ENCODE results near the gene ANO2. TPM values are rescaled to one million over a fixed set of nuclear protein-coding genes. Genes with fewer than 3 reads are reported as not detected.
"Not testable (repeated sequence)": the region's sequence is repeated elsewhere in the genome, so short reads cannot be mapped to it uniquely, and the experiment has no call there.

ANO2 gene
- total and polyA plus RNA-seq, 4 donors: 6.4 to 19.2 (median 9.6) TPM

DNA sequence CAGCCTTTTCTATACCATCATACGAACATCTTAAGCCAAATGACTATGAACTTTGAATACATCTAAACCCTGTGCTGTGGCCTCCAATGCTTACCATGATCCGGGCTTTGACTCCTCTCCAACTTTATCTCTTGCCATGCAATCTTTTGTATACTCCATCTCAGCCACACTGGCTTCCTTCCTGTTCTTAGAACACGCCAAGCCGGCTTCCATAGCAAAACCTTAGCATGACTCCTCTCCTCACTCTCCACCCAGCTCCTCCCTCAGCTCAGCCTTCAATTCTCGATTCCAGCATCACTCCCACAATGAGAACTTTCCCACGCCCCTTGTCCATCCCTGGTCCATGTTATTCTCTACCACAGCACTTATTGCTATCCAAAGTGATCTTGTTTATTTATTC is 284.8 kb downstream of the ANO2 start:
- no peak for DNase-seq (ENCODE audit: low read depth in 4 of 6, low spot score in 6 of 6)
- H3K27me3 ChIP-seq (ENCODE audit: control insufficient read depth, insufficient read depth, low read length): no peaks in the 10 kb centered on the region
- H3K4me3 ChIP-seq (ENCODE audit: low read depth, low read length): no peak overlapping the region
- no peaks in the 10 kb centered on the region for H3K9me3 ChIP-seq (ENCODE audit: control insufficient read depth, insufficient read depth, low read length)
- 82% methylated on average over 6 of the region's 6 CpGs for WGBS (ENCODE audit: insufficient coverage)
- no peak overlapping the region for H3K27ac ChIP-seq (ENCODE audit: low read depth, low read length)
- H3K36me3 ChIP-seq (ENCODE audit: control insufficient read depth, insufficient read depth, low read length): no peaks in the 10 kb centered on the region
- H3K4me1 ChIP-seq (ENCODE audit: control insufficient read depth, insufficient read depth, low read length): peaks cover 2% of the 10 kb centered on the region

- DNase-seq (ENCODE audit: low read depth in 4 of 6, low spot score in 6 of 6); H3K36me3 ChIP-seq (ENCODE audit: control insufficient read depth, insufficient read depth, low read length); H3K27ac ChIP-seq (ENCODE audit: low read depth, low read length); H3K4me3 ChIP-seq (ENCODE audit: low read depth, low read length); H3K27me3 ChIP-seq (ENCODE audit: control insufficient read depth, insufficient read depth, low read length); H3K9me3 ChIP-seq (ENCODE audit: control insufficient read depth, insufficient read depth, low read length); H3K4me1 ChIP-seq (ENCODE audit: control insufficient read depth, insufficient read depth, low read length): not testable (repeated sequence)
- WGBS (ENCODE audit: insufficient coverage): 92% methylated on average over 1 of the region's 3 CpGs
These were observed 286.6 kb downstream of the ANO2 start for GRCh38 chr12:5658339-5658941.

DNA sequence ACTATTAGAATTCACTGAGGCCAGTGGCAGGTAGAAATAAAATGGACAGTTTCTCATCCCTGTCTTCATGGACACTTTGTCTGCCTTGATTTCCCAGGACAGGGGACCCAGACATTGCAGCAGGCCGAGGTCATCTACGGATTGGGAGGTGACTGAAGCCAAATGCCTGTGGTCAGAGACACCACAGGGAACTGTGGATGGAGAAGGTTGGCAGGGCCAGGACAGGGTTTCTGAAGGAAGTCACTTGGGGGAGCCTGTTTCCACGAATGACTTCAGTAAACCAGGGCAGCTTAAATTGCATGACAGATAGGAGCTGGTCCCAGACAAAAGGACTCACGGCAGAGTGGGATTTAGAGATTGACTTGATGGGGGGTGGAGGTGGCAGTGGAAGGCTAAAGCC is 288.2 kb downstream of the ANO2 start:
- Histone ChIP-seq H3K36me3 (ENCODE audit: control insufficient read depth, insufficient read depth, low read length) (no peaks in the 10 kb centered on the region), H3K27me3 (ENCODE audit: control insufficient read depth, insufficient read depth, low read length) (no peaks in the 10 kb centered on the region), H3K9me3 (ENCODE audit: control insufficient read depth, insufficient read depth, low read length) (no peaks in the 10 kb centered on the region), H3K4me1 (ENCODE audit: control insufficient read depth, insufficient read depth, low read length) (peaks cover 2% of the 10 kb centered on the region), H3K4me3 (ENCODE audit: low read depth, low read length) (no peak overlapping the region), H3K27ac (ENCODE audit: low read depth, low read length) (no peak overlapping the region)
- no peak for DNase-seq (ENCODE audit: low read depth in 4 of 6, low spot score in 6 of 6)
- WGBS (ENCODE audit: insufficient coverage): 63% methylated on average over 4 of the region's 4 CpGs

- no peaks in the 10 kb centered on the region for H3K9me3 ChIP-seq (ENCODE audit: control insufficient read depth, insufficient read depth, low read length)
- 93% methylated on average over 2 of the region's 3 CpGs for WGBS (ENCODE audit: insufficient coverage)
- H3K4me1 ChIP-seq (ENCODE audit: control insufficient read depth, insufficient read depth, low read length): peaks cover 2% of the 10 kb centered on the region
- H3K4me3 ChIP-seq (ENCODE audit: low read depth, low read length): no peak overlapping the region
- DNase-seq (ENCODE audit: low read depth in 4 of 6, low spot score in 6 of 6): no peak
- no peak overlapping the region for H3K27ac ChIP-seq (ENCODE audit: low read depth, low read length)
- H3K27me3 ChIP-seq (ENCODE audit: control insufficient read depth, insufficient read depth, low read length): no peaks in the 10 kb centered on the region
- no peaks in the 10 kb centered on the region for H3K36me3 ChIP-seq (ENCODE audit: control insufficient read depth, insufficient read depth, low read length)
These were observed 289.9 kb downstream of the ANO2 start for GRCh38 chr12:5655120-5655519.

DNA sequence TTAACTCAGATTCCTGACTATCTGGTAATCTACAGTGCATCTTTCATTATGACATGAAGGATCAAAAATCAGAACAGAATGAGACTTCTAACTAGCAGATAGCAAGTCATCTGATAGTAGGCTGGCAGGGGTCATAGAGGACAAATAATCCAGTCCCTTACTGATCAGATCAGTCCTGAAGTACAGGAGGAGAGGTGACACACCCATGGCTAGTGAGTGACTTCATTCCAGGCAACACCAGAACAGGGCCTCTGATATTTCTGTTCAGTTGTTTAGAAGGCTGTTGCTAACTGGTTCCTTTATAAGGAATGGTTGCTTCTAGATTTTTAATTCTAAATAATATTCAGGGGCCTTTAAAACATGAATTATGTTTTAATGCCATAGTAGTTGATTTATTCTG is 291.0 kb downstream of the ANO2 start:
- Histone ChIP-seq H3K9me3 (ENCODE audit: control insufficient read depth, insufficient read depth, low read length) (no peaks in the 10 kb centered on the region), H3K27ac (ENCODE audit: low read depth, low read length) (no peak overlapping the region), H3K27me3 (ENCODE audit: control insufficient read depth, insufficient read depth, low read length) (no peaks in the 10 kb centered on the region), H3K4me3 (ENCODE audit: low read depth, low read length) (no peak overlapping the region), H3K4me1 (ENCODE audit: control insufficient read depth, insufficient read depth, low read length) (no peaks in the 10 kb centered on the region), H3K36me3 (ENCODE audit: control insufficient read depth, insufficient read depth, low read length) (no peaks in the 10 kb centered on the region)
- DNase-seq (ENCODE audit: low read depth in 4 of 6, low spot score in 6 of 6): no peak

- Histone ChIP-seq H3K4me1 (ENCODE audit: control insufficient read depth, insufficient read depth, low read length) (peaks cover 6% of the 10 kb centered on the region), H3K27ac (ENCODE audit: low read depth, low read length) (no peak overlapping the region), H3K9me3 (ENCODE audit: control insufficient read depth, insufficient read depth, low read length) (no peaks in the 10 kb centered on the region), H3K36me3 (ENCODE audit: control insufficient read depth, insufficient read depth, low read length) (no peaks in the 10 kb centered on the region), H3K27me3 (ENCODE audit: control insufficient read depth, insufficient read depth, low read length) (no peaks in the 10 kb centered on the region), H3K4me3 (ENCODE audit: low read depth, low read length) (no peak overlapping the region)
- WGBS (ENCODE audit: insufficient coverage): 0% methylated on average over 1 of the region's 1 CpG
- peak in 1 of 6 donors; percentile 29 for DNase-seq (ENCODE audit: low read depth in 4 of 6, low spot score in 6 of 6)
These were observed 294.1 kb downstream of the ANO2 start for GRCh38 chr12:5650829-5651461.

GRCh38 chr12:5650281-5650680 is 294.8 kb downstream of the ANO2 start:
- Histone ChIP-seq H3K27ac (ENCODE audit: low read depth, low read length) (no peak overlapping the region), H3K9me3 (ENCODE audit: control insufficient read depth, insufficient read depth, low read length) (no peaks in the 10 kb centered on the region), H3K4me1 (ENCODE audit: control insufficient read depth, insufficient read depth, low read length) (peaks cover 6% of the 10 kb centered on the region), H3K27me3 (ENCODE audit: control insufficient read depth, insufficient read depth, low read length) (no peaks in the 10 kb centered on the region), H3K36me3 (ENCODE audit: control insufficient read depth, insufficient read depth, low read length) (no peaks in the 10 kb centered on the region), H3K4me3 (ENCODE audit: low read depth, low read length) (no peak overlapping the region)
- no peak for DNase-seq (ENCODE audit: low read depth in 4 of 6, low spot score in 6 of 6)
- WGBS (ENCODE audit: insufficient coverage): no CpG with 5 or more reads among the region's 2 CpGs

DNA sequence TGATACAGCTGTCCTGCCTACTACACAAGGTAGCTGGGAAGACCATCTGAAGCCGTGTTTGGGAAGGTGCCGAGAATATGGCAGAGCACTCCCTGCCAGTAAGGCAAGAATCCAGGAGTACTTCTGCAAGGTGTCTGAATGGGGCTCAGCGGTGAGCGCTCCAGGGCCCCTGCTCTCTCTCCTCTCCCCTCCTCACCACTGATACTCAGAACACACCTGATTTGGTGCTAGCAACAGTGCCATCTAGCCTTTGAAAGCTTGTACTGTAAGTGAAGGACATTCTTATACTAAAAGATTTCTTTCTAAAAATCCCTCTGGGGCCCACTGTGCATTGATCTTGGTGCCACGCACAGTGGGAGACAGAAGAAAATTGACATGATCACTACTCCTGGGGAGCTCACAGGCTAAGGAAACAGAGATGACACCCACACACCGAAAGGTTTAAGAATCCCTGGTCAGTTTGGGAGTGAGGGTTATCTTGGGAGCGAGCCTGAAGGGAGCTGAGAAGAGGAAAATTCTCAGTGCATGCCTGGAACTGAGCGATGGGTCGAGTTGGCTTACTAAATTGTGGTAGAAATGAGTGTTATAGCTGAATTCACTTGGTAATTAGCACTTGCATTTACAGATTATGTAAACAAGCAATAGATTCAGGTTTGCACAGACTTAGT is 296.2 kb downstream of the ANO2 start:
- DNase-seq (ENCODE audit: low read depth in 4 of 6, low spot score in 6 of 6): peak; percentile 17 to 90 (median 31)
- H3K36me3 ChIP-seq (ENCODE audit: control insufficient read depth, insufficient read depth, low read length): no peaks in the 10 kb centered on the region
- 19% methylated on average over 4 of the region's 9 CpGs for WGBS (ENCODE audit: insufficient coverage)
- no peaks in the 10 kb centered on the region for H3K9me3 ChIP-seq (ENCODE audit: control insufficient read depth, insufficient read depth, low read length)
- H3K27me3 ChIP-seq (ENCODE audit: control insufficient read depth, insufficient read depth, low read length): no peaks in the 10 kb centered on the region
- H3K27ac ChIP-seq (ENCODE audit: low read depth, low read length): no peak overlapping the region
- peaks cover 6% of the 10 kb centered on the region for H3K4me1 ChIP-seq (ENCODE audit: control insufficient read depth, insufficient read depth, low read length)
- H3K4me3 ChIP-seq (ENCODE audit: low read depth, low read length): no peak overlapping the region

DNA sequence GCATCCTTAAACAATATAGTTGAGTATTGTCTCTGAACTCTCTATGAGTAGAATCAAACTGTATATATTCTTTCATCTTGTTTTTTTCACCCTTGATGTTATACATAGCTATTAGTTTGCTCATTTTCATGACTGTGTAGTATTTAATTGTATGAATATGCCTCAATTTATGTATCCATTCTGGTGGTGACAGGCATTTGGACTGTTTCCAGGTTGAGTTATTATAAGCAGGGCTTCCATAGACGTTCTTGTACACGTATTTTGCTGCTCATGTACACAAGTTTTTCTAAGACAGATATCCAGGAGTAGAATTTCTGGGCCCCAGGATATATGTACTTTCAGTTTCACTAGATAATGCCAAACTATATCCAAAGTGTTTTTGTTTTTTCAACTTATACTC is 301.8 kb downstream of the ANO2 start:
- H3K4me1 ChIP-seq (ENCODE audit: control insufficient read depth, insufficient read depth, low read length): peaks cover under 1% of the 10 kb centered on the region
- no peak overlapping the region for H3K27ac ChIP-seq (ENCODE audit: low read depth, low read length)
- H3K27me3 ChIP-seq (ENCODE audit: control insufficient read depth, insufficient read depth, low read length): no peaks in the 10 kb centered on the region
- no peaks in the 10 kb centered on the region for H3K36me3 ChIP-seq (ENCODE audit: control insufficient read depth, insufficient read depth, low read length)
- no peaks in the 10 kb centered on the region for H3K9me3 ChIP-seq (ENCODE audit: control insufficient read depth, insufficient read depth, low read length)
- H3K4me3 ChIP-seq (ENCODE audit: low read depth, low read length): no peak overlapping the region
- 100% methylated on average over 1 of the region's 2 CpGs for WGBS (ENCODE audit: insufficient coverage)
- no peak for DNase-seq (ENCODE audit: low read depth in 4 of 6, low spot score in 6 of 6)

- Histone ChIP-seq H3K4me1 (ENCODE audit: control insufficient read depth, insufficient read depth, low read length) (no peaks in the 10 kb centered on the region), H3K27me3 (ENCODE audit: control insufficient read depth, insufficient read depth, low read length) (no peaks in the 10 kb centered on the region), H3K9me3 (ENCODE audit: control insufficient read depth, insufficient read depth, low read length) (no peaks in the 10 kb centered on the region), H3K4me3 (ENCODE audit: low read depth, low read length) (no peak overlapping the region), H3K36me3 (ENCODE audit: control insufficient read depth, insufficient read depth, low read length) (no peaks in the 10 kb centered on the region), H3K27ac (ENCODE audit: low read depth, low read length) (no peak overlapping the region)
- 92% methylated on average over 2 of the region's 4 CpGs for WGBS (ENCODE audit: insufficient coverage)
- DNase-seq (ENCODE audit: low read depth in 4 of 6, low spot score in 6 of 6): no peak
These were observed 307.4 kb downstream of the ANO2 start for GRCh38 chr12:5637698-5638097.
